Esophagus (tissue), 2 donors: Measurements from ENCODE around the gene SLTM. TPM values are rescaled to one million over a fixed set of nuclear protein-coding genes. Genes with fewer than 3 reads are reported as not detected.
"Not testable (repeated sequence)": the region's sequence is repeated elsewhere in the genome, so short reads cannot be mapped to it uniquely, and the experiment has no call there.

Experiments
- H3K27ac ChIP-seq, 2 donors: one replicate each; pipeline ENCODE4 v1.5.1; 2013; ENCODE audit warnings: low read depth in 2 of 2, mild to moderate bottlenecking in 2 of 2, inconsistent platforms in 1 of 2, low read length in 1 of 2, moderate library complexity in 1 of 2
- H3K27me3 ChIP-seq, 2 donors: one replicate each; pipeline ENCODE4 v1.6.1; 2013; ENCODE audit warnings: low read length in 2 of 2, control low read depth in 1 of 2, mild to moderate bottlenecking in 1 of 2; ENCODE audit not compliant: insufficient read depth in 2 of 2, control insufficient read depth in 1 of 2
- H3K36me3 ChIP-seq, 2 donors: one replicate each; pipeline ENCODE4 v1.6.1; 2013; ENCODE audit warnings: low read length in 1 of 2; ENCODE audit not compliant: control insufficient read depth in 2 of 2, insufficient read depth in 2 of 2
- H3K4me1 ChIP-seq, 2 donors: one replicate each; pipeline ENCODE4 v1.6.1; 2013; ENCODE audit warnings: low read length in 1 of 2; ENCODE audit not compliant: control insufficient read depth in 2 of 2, insufficient read depth in 2 of 2
- H3K4me3 ChIP-seq, 2 donors: one replicate each; pipeline ENCODE4 v1.5.1; 2013; ENCODE audit warnings: low read length in 2 of 2, mild to moderate bottlenecking in 2 of 2, low read depth in 1 of 2, moderate library complexity in 1 of 2
- H3K9me3 ChIP-seq, 2 donors: one replicate each; pipeline ENCODE4 v1.6.1; 2013; ENCODE audit warnings: mild to moderate bottlenecking in 2 of 2, low read depth in 1 of 2, low read length in 1 of 2, moderate library complexity in 1 of 2; ENCODE audit not compliant: control insufficient read depth in 2 of 2, insufficient read depth in 1 of 2
- WGBS, 2 donors: extraction: QIAGEN DNeasy Blood & Tissue Kit; methylation state at CpG; one replicate each; pipeline ENCODE4 v1.1.7; 2013; 5-methylcytosine and 5-hydroxymethylcytosine counted together
- polyA plus RNA-seq, 2 donors: library from polyadenylated mRNA; stranded (reverse); fragments of 200-250 nt; gene quantifications; one replicate each; pipeline ENCODE4 v1.2.3, GENCODE V29; 2013
- donor health status: healthy with polysubstance abuse.
- donor health status: Bipolar disorder and iron deficiency.

The SLTM gene
- polyA plus RNA-seq, 2 donors, result 57.6 to 62.7 TPM

GRCh38 chr15:58833681-58834426, 99.6 kb downstream of the SLTM start:
- 65% methylated on average over 9 of the region's 9 CpGs for WGBS, 2 donors

GRCh38 chr15:58830556-58830955, 102.9 kb downstream of the SLTM start:
- Histone ChIP-seq H3K4me1 (no peaks in the 10 kb centered on the region), H3K36me3 (peaks cover 0 to 3% of the 10 kb centered on the region in 2 donors), H3K4me3 (no peak overlapping the region), H3K27ac (no peak overlapping the region), H3K27me3 (no peaks in the 10 kb centered on the region), H3K9me3 (no peaks in the 10 kb centered on the region)
- 93 to 94% methylated on average over 2 of the region's 2 CpGs for WGBS, 2 donors

More at GRCh38 chr15:58833681-58834426, 99.6 kb downstream of the SLTM start:
- not testable (repeated sequence) for H3K36me3 ChIP-seq, H3K27ac ChIP-seq, H3K9me3 ChIP-seq, H3K4me3 ChIP-seq, H3K4me1 ChIP-seq, H3K27me3 ChIP-seq

Other genes with a start within 250 kb of the SLTM start
- gene ADAM10, start 184.0 kb downstream of the SLTM start, polyA plus RNA-seq, result 10 to 100 TPM in 1 of 2 donors, 1 to 10 TPM in 1; 9.7 to 16.0 TPM
- gene MINDY2, start 162.4 kb downstream of the SLTM start, polyA plus RNA-seq, result 1 to 10 TPM; 3.3 to 5.8 TPM
- 1 to 10 TPM; 7.6 to 9.7 TPM for gene RNF111, start 54.0 kb upstream of the SLTM start, polyA plus RNA-seq
- gene CCNB2, start 171.5 kb upstream of the SLTM start, polyA plus RNA-seq, result 10 to 100 TPM in 1 of 2 donors, 1 to 10 TPM in 1; 5.9 to 19.3 TPM